HEK293 (cell line): ENCODE results near the gene TEDC2.
A peak's percentile ranks its signal among the peaks of the same experiment; 100 is the strongest.

Source experiments
- CTCF ChIA-PET: fragments of 350-600 bp; formaldehyde crosslinking; extraction: SDS; loops from one replicate; lab custom pipeline; 2021; ENCODE audit warnings: antibody characterized with exemption; lab: Yijun Ruan, JAX
- POLR2A ChIA-PET: fragments of 300-600 bp; formaldehyde crosslinking; extraction: SDS; loops from one replicate; lab custom pipeline; 2020; ENCODE audit warnings: antibody characterized with exemption, inconsistent platforms; lab: Yijun Ruan, JAX
- H3K27ac ChIP-seq: fragments of 200-500 bp; sonication (Bioruptor generic); 2 replicates; pipeline ENCODE4 v1.5.1; 2014; ENCODE audit warnings: low read depth, low read length, control low read depth, inconsistent platforms; ENCODE audit errors: extremely low read depth
- H3K36me3 ChIP-seq, 2 experiments: fragments of 200-500 bp in 1 of 2; sonication (Bioruptor generic) in 1 of 2; 1 replicate in 1 of 2; 2 replicates in 1 of 2; pipeline ENCODE4 v1.5.1; 2014 to 2017; ENCODE audit warnings: inconsistent platforms in 2 of 2, low read length in 2 of 2; ENCODE audit not compliant: control insufficient read depth in 2 of 2, insufficient read depth in 1 of 2
- H3K4me1 ChIP-seq: fragments of 200-500 bp; sonication (Bioruptor generic); 2 replicates; pipeline ENCODE4 v1.5.1; 2014; ENCODE audit warnings: mild to moderate bottlenecking, low read length, inconsistent platforms; ENCODE audit not compliant: control insufficient read depth, insufficient read depth
- H3K4me3 ChIP-seq: 2 replicates; pipeline ENCODE4 v1.5.1; 2011; ENCODE audit warnings: low read depth, mild to moderate bottlenecking, control low read depth, low read length, moderate library complexity
- H3K9me3 ChIP-seq: fragments of 200-500 bp; sonication (Bioruptor generic); 2 replicates; pipeline ENCODE4 v1.5.1; 2014; ENCODE audit warnings: low read depth, low read length, inconsistent platforms; ENCODE audit not compliant: control insufficient read depth, insufficient read depth
- BCL11B ChIP-seq: fragments of 450-650 bp; formaldehyde crosslinking; IDR thresholded peaks from 2 replicates; pipeline ENCODE4 v1.5.1; 2016; ENCODE audit warnings: low read depth, missing biosample characterization, missing genetic modification characterization
- IKZF3 ChIP-seq: fragments of 450-650 bp; IDR thresholded peaks from 2 replicates; pipeline ENCODE4 v1.5.0; 2018; ENCODE audit warnings: missing biosample characterization, mild to moderate bottlenecking, missing genetic modification characterization, moderate library complexity
- SP2 ChIP-seq: fragments of 450-650 bp; formaldehyde crosslinking; IDR thresholded peaks from 2 replicates; pipeline ENCODE4 v1.5.1; 2016; ENCODE audit warnings: missing biosample characterization, missing genetic modification characterization
- YY1 ChIP-seq: fragments of 450-650 bp; formaldehyde crosslinking; IDR thresholded peaks from 2 replicates; pipeline ENCODE4 v1.5.1; 2018; ENCODE audit warnings: missing biosample characterization, missing genetic modification characterization
- ZBTB8A ChIP-seq: fragments of 450-650 bp; formaldehyde crosslinking; IDR thresholded peaks from 2 replicates; pipeline ENCODE4 v1.5.1; 2016; ENCODE audit warnings: missing biosample characterization, missing genetic modification characterization
- ZNF214 ChIP-seq: fragments of 450-650 bp; formaldehyde crosslinking; IDR thresholded peaks from 2 replicates; pipeline ENCODE4 v1.5.1; 2017; ENCODE audit warnings: missing biosample characterization, mild to moderate bottlenecking, missing genetic modification characterization, borderline replicate concordance
- ZNF266 ChIP-seq: fragments of 450-650 bp; formaldehyde crosslinking; IDR thresholded peaks from 2 replicates; pipeline ENCODE4 v1.5.1; 2016; ENCODE audit warnings: missing biosample characterization, missing genetic modification characterization, low read depth
- ZNF350 ChIP-seq: fragments of 450-650 bp; formaldehyde crosslinking; IDR thresholded peaks from 2 replicates; pipeline ENCODE4 v1.5.0; 2017; ENCODE audit warnings: missing biosample characterization, mild to moderate bottlenecking, missing genetic modification characterization
- ZNF354C ChIP-seq: fragments of 450-650 bp; formaldehyde crosslinking; IDR thresholded peaks from 2 replicates; pipeline ENCODE4 v1.5.1; 2016; ENCODE audit warnings: missing biosample characterization, missing genetic modification characterization, low read depth, borderline replicate concordance
- ZNF423 ChIP-seq: fragments of 450-650 bp; formaldehyde crosslinking; IDR thresholded peaks from 2 replicates; pipeline ENCODE4 v1.5.1; 2016; ENCODE audit warnings: missing biosample characterization, missing genetic modification characterization
- ZNF48 ChIP-seq: fragments of 450-650 bp; formaldehyde crosslinking; IDR thresholded peaks from 2 replicates; pipeline ENCODE4 v1.5.1; 2016; ENCODE audit warnings: missing biosample characterization, missing genetic modification characterization
- ZNF530 ChIP-seq: fragments of 450-650 bp; formaldehyde crosslinking; IDR thresholded peaks from 2 replicates; pipeline ENCODE4 v1.5.1; 2016; ENCODE audit warnings: low read depth, missing biosample characterization, missing genetic modification characterization
- ZNF600 ChIP-seq: fragments of 450-650 bp; formaldehyde crosslinking; IDR thresholded peaks from 2 replicates; pipeline ENCODE4 v1.5.1; 2016; ENCODE audit warnings: missing biosample characterization, missing genetic modification characterization
- ZNF621 ChIP-seq: fragments of 450-650 bp; formaldehyde crosslinking; IDR thresholded peaks from 2 replicates; pipeline ENCODE4 v1.5.1; 2017; ENCODE audit warnings: missing biosample characterization, missing genetic modification characterization
- ZNF623 ChIP-seq: fragments of 450-650 bp; formaldehyde crosslinking; IDR thresholded peaks from 2 replicates; pipeline ENCODE4 v1.5.1; 2016; ENCODE audit warnings: missing biosample characterization, missing genetic modification characterization
- ZSCAN30 ChIP-seq: fragments of 450-650 bp; IDR thresholded peaks from 2 replicates; pipeline ENCODE4 v1.5.1; 2018; ENCODE audit warnings: missing biosample characterization, mild to moderate bottlenecking, missing genetic modification characterization, moderate library complexity
- TF ChIP-seq, protein P1 (sequence below): fragments of 450-650 bp; formaldehyde crosslinking; IDR thresholded peaks from 2 replicates; pipeline ENCODE4 v1.5.1; 2016; ENCODE audit warnings: missing biosample characterization, missing genetic modification characterization
- TF ChIP-seq, protein P2 (sequence below): fragments of 450-650 bp; formaldehyde crosslinking; IDR thresholded peaks from 2 replicates; pipeline ENCODE4 v1.5.1; 2017; ENCODE audit warnings: missing biosample characterization, missing genetic modification characterization
- TF ChIP-seq, protein P3 (sequence below): fragments of 450-650 bp; formaldehyde crosslinking; IDR thresholded peaks from 2 replicates; pipeline ENCODE4 v1.5.1; 2016; ENCODE audit warnings: missing biosample characterization, missing genetic modification characterization

TEDC2 gene

DNA sequence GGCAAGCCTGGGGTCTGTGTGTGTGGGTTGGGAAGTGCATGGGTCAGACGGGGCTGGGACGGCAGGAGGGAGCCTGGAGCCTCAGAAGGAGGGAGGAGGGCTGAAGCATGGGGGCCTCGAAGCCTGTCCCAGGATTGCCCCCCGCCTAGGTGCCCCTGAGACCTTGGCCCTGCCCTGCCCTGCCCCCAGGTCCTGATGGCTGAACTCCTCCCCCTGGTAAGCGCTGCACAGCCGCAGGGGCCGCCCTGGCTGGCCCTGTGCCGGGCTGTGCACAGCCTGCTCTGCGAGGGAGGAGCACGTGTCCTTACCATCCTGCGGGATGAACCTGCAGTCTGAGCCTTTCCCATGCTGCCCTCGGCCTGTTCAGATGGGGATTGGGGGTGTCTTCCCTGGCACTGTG is 4.4 kb downstream of the TEDC2 start:
- no peak for TF ChIP-seq SP2 (tag by site-specific recombination)
- no peak for TF ChIP-seq ZNF350
- TF ChIP-seq ZNF423 (tag by site-specific recombination) = no peak
- no peak for TF ChIP-seq YY1
- no peak for TF ChIP-seq ZNF354C (tag by site-specific recombination)
- 0 out of 2 replicates have a peak, but pooled peaks have one; percentile 18 for TF ChIP-seq IKZF3 (tag by site-specific recombination)
- TF ChIP-seq ZBTB8A (tag by site-specific recombination) = 0 out of 2 replicates have a peak, but pooled peaks have one; percentile 39
- no peak for TF ChIP-seq ZNF530 (tag by site-specific recombination)
- TF ChIP-seq, protein P1, sequence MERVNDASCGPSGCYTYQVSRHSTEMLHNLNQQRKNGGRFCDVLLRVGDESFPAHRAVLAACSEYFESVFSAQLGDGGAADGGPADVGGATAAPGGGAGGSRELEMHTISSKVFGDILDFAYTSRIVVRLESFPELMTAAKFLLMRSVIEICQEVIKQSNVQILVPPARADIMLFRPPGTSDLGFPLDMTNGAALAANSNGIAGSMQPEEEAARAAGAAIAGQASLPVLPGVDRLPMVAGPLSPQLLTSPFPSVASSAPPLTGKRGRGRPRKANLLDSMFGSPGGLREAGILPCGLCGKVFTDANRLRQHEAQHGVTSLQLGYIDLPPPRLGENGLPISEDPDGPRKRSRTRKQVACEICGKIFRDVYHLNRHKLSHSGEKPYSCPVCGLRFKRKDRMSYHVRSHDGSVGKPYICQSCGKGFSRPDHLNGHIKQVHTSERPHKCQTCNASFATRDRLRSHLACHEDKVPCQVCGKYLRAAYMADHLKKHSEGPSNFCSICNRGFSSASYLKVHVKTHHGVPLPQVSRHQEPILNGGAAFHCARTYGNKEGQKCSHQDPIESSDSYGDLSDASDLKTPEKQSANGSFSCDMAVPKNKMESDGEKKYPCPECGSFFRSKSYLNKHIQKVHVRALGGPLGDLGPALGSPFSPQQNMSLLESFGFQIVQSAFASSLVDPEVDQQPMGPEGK (tag by site-specific recombination) = peak; percentile 29; the same call in 1 of the 2 replicates
- peak; percentile 83 for TF ChIP-seq ZNF600 (tag by site-specific recombination)
- TF ChIP-seq, all 188 proteins: peak for 4
- Histone ChIP-seq H3K4me3 (no peak overlapping the region), H3K4me1 (peaks cover 24% of the 10 kb centered on the region), H3K27ac (no peak overlapping the region), H3K9me3 (no peaks in the 10 kb centered on the region), H3K36me3 (peaks cover 0 to 32% of the 10 kb centered on the region in 2 experiments; a peak in 1 of 3 replicates)
- POLR2A ChIA-PET = no interaction called here
- CTCF ChIA-PET = no interaction called here

DNA sequence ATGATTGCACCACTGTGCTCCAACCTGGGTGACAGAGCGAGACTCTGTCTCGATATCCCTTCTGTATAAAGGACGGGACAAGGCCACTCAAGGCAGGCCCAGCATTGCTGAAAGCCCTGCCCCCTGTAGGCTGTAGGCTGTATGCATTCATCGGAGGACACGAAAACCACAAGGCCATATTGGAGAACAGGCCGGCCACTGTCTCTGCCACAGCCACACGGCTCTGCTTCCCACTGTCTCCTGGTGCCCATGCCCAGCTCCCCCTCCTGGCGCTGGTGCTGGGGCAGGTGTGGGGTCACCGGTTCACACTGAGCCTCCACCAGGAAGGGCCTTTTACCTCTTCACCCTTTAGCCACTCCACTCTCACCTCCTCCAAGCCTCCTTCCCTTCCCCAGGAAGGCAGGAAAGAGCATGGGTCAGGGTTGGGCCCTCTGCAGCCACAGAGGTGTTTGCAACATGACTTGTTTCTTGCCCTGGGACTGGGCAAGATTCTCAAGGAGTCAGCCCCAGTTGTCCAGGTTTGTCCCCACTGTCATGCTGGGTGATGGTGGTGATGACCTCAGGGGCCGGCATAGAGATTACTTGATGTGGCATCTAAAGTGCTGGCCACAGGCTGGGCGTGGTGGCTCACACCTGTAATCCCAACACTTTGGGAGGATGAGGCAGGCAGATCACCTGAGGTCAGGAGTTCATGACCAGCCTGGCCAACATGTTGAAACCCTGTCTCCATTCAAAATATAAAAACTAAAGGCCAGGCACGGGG is 5.9 kb downstream of the TEDC2 start:
- Histone ChIP-seq H3K36me3 (peaks cover 0 to 31% of the 10 kb centered on the region in 2 experiments; a peak in 1 of 3 replicates), H3K9me3 (no peaks in the 10 kb centered on the region), H3K4me3 (no peak overlapping the region), H3K27ac (no peak overlapping the region), H3K4me1 (peaks cover 19% of the 10 kb centered on the region)
- TF ChIP-seq, protein P2, sequence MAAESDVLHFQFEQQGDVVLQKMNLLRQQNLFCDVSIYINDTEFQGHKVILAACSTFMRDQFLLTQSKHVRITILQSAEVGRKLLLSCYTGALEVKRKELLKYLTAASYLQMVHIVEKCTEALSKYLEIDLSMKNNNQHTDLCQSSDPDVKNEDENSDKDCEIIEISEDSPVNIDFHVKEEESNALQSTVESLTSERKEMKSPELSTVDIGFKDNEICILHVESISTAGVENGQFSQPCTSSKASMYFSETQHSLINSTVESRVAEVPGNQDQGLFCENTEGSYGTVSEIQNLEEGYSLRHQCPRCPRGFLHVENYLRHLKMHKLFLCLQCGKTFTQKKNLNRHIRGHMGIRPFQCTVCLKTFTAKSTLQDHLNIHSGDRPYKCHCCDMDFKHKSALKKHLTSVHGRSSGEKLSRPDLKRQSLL (tag by site-specific recombination) = peak; percentile 50; the same call in 1 of the 2 replicates
- no peak for TF ChIP-seq ZNF48 (tag by site-specific recombination)
- TF ChIP-seq ZNF214 (tag by site-specific recombination) = no peak
- TF ChIP-seq ZNF623 = no peak
- no peak for TF ChIP-seq ZNF621
- TF ChIP-seq ZSCAN30 (tag by site-specific recombination) = peak; percentile 33; the same call in 1 of the 2 replicates
- TF ChIP-seq IKZF3 (tag by site-specific recombination) = peak; percentile 33; the same call in 1 of the 2 replicates
- peak; percentile 54; the same call in 1 of the 2 replicates for TF ChIP-seq BCL11B (tag by site-specific recombination)
- TF ChIP-seq ZNF266 (tag by site-specific recombination) = no peak
- TF ChIP-seq, protein P3, sequence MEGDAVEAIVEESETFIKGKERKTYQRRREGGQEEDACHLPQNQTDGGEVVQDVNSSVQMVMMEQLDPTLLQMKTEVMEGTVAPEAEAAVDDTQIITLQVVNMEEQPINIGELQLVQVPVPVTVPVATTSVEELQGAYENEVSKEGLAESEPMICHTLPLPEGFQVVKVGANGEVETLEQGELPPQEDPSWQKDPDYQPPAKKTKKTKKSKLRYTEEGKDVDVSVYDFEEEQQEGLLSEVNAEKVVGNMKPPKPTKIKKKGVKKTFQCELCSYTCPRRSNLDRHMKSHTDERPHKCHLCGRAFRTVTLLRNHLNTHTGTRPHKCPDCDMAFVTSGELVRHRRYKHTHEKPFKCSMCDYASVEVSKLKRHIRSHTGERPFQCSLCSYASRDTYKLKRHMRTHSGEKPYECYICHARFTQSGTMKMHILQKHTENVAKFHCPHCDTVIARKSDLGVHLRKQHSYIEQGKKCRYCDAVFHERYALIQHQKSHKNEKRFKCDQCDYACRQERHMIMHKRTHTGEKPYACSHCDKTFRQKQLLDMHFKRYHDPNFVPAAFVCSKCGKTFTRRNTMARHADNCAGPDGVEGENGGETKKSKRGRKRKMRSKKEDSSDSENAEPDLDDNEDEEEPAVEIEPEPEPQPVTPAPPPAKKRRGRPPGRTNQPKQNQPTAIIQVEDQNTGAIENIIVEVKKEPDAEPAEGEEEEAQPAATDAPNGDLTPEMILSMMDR (tag by site-specific recombination) = peak; percentile 44; the same call in 1 of the 2 replicates
- POLR2A ChIA-PET = no interaction called here
- CTCF ChIA-PET = interaction anchor here (0.7 kb wide), 1 partner anchor 36 kb away, joined by 4 read pairs; no protein-coding TSS in a partner anchor
